NCI-H1417 (cell line): ENCODE data around the gene TWIST2.

Experiments
- DNase-seq, 3 experiments: peaks; one replicate each; lab custom pipeline; 2025; lab: John Stamatoyannopoulos, UW

The TWIST2 gene

DNA sequence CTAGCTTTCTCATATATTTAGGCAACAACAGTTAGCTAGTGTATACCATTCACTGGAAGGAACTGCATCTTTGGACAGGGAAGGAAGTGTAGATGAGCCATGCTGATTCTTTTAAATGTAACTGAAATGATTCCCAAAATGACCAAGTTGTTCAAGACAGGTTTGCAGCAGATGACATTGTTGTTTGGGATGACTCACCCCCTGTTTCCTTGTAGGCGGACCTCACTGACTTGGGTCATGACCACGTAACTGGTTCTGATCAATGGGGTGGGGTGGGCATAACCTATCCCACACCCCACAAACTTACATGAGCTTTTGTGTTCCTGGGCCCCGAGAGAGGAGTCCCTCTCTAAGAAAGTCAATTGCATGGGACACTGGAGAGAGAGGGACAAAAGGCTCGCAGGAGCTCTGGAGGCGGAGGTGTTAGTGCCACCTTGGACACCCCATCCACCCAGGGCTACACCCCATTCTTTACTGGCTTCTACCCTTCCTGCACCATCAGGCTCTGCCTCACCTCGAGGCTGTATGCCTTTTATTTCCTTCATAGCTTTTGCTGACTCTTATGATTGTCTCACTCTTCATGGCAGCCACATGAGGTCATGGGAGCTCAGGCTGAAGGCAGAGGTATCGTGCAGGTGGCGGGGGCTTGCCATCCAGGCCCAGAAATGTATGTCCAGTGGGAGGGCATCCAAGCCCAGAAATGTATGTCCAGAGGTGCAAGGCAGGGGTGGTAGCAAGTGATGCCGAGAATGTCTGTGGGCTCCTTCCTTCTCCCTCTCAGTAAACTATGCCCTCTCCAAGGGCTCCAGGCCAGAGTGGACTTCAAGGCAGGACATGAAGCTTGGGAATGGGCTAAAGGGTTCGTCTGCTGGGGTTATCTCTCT, 108.0 kb downstream of the TWIST2 start:
- peak in 1 of 3 experiments; percentile 35 for DNase-seq

DNA sequence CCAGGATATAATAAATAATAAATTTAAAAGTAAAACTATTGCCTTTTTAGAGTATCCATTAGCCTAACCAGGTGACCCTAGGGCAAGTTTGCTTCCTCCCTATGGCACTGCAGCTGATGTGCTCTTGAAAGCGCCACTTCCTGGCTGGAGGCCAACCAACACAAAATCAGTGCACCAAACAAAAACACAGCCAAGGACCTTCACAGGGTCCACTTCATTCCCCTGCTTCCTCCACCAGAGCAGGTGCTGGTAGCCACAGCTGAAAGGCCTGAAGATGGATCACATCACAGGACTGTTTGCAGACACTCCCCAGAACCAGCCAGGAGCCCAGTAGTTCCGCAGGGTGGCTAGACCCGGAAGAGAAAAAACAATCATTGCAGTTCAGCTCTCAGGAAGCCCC, 108.8 kb downstream of the TWIST2 start:
- peak; percentile 40 to 81 (median 69) for DNase-seq
